ENCODE measurements around the gene TTC13.

- TF ChIP-seq POLR2A (IDR thresholded peaks at IDR 0.05; ENCODE audit: low read depth) (no peak), CTCF (IDR thresholded peaks at IDR 0.05) (no peak)
These were observed 86.6 kb downstream of the TTC13 start for GRCh38 chr1:230892018-230892491.
